ENCODE results near the gene KRTAP5-6. TPM values are rescaled to one million over a fixed set of nuclear protein-coding genes. Genes with fewer than 3 reads are reported as not detected.

The KRTAP5-6 gene
- total RNA-seq, 2 donors from 2014 or later = not detected

GRCh38 chr11:1694846-1695547 lies 2.0 kb upstream of the KRTAP5-6 start:
- Mint-ChIP-seq H3K27me3 (peaks cover 0 to 15% of the 10 kb centered on the region in 2 donors), H3K27ac (peak overlapping the region in 1 of 2 donors; percentile 40)

GRCh38 chr11:1695548-1696108 lies 1.4 kb upstream of the KRTAP5-6 start:
- ATAC-seq (no peak), DNase-seq (ENCODE audit: low spot score) (no peak)
- peaks cover 23 to 24% of the 10 kb centered on the region in 2 donors for H3K4me1 Mint-ChIP-seq (ENCODE audit: low read depth in 2 of 2)
- H3K27ac Mint-ChIP-seq = peak overlapping the region; percentile 19 to 40
- peak overlapping the region; percentile 2 for H3K4me3 Mint-ChIP-seq
- H3K9me3 Mint-ChIP-seq = peaks cover 4% of the 10 kb centered on the region
- H3K36me3 Mint-ChIP-seq = no peaks in the 10 kb centered on the region
- peaks cover 0 to 12% of the 10 kb centered on the region in 2 donors for H3K27me3 Mint-ChIP-seq

More at GRCh38 chr11:1694846-1695547, 2.0 kb upstream of the KRTAP5-6 start:
- Mint-ChIP-seq H3K4me3 (no peak overlapping the region), H3K4me1 (ENCODE audit: low read depth in 2 of 2) (peaks cover 28 to 30% of the 10 kb centered on the region in 2 donors), H3K9me3 (peaks cover 4% of the 10 kb centered on the region), H3K36me3 (no peaks in the 10 kb centered on the region)
- ATAC-seq (no peak), DNase-seq (ENCODE audit: low spot score) (no peak)

- H3K4me3 Mint-ChIP-seq = no peak overlapping the region
- peaks cover 9% of the 10 kb centered on the region for H3K36me3 Mint-ChIP-seq
- peaks cover 0 to 6% of the 10 kb centered on the region in 2 donors for H3K27me3 Mint-ChIP-seq
- DNase-seq (ENCODE audit: low spot score) (no peak), ATAC-seq (no peak)
- H3K27ac Mint-ChIP-seq = no peak overlapping the region
- peaks cover 13 to 33% of the 10 kb centered on the region in 2 donors for H3K4me1 Mint-ChIP-seq (ENCODE audit: low read depth in 2 of 2)
- H3K9me3 Mint-ChIP-seq = peaks cover 4% of the 10 kb centered on the region
Measured at GRCh38 chr11:1699771-1700170, 2.8 kb downstream of the KRTAP5-6 start.

GRCh38 chr11:1701091-1701807 lies 4.3 kb downstream of the KRTAP5-6 start:
- DNase-seq (ENCODE audit: low spot score) = no peak
- H3K9me3 Mint-ChIP-seq = peaks cover 4% of the 10 kb centered on the region

GRCh38 chr11:1702506-1702905 lies 5.5 kb downstream of the KRTAP5-6 start:
- Mint-ChIP-seq H3K27ac (no peak overlapping the region), H3K4me1 (ENCODE audit: low read depth in 2 of 2) (peaks cover 11 to 42% of the 10 kb centered on the region in 2 donors), H3K9me3 (peaks cover 4% of the 10 kb centered on the region), H3K36me3 (peaks cover 9% of the 10 kb centered on the region), H3K4me3 (no peak overlapping the region), H3K27me3 (peaks cover 0 to 8% of the 10 kb centered on the region in 2 donors)
- ATAC-seq (no peak), DNase-seq (ENCODE audit: low spot score) (no peak)

More at GRCh38 chr11:1701091-1701807, 4.3 kb downstream of the KRTAP5-6 start:
- ATAC-seq = peak; percentile 32 to 63
- peaks cover 9% of the 10 kb centered on the region for H3K36me3 Mint-ChIP-seq
- peaks cover 9 to 42% of the 10 kb centered on the region in 2 donors for H3K4me1 Mint-ChIP-seq (ENCODE audit: low read depth in 2 of 2)
- peak overlapping the region in 1 of 2 donors; percentile 36 for H3K27ac Mint-ChIP-seq
- H3K27me3 Mint-ChIP-seq = peaks cover 0 to 6% of the 10 kb centered on the region in 2 donors
- H3K4me3 Mint-ChIP-seq = peak overlapping the region; percentile 11

GRCh38 chr11:1703146-1703545 lies 6.2 kb downstream of the KRTAP5-6 start:
- Mint-ChIP-seq H3K4me3 (no peak overlapping the region), H3K4me1 (ENCODE audit: low read depth in 2 of 2) (peaks cover 8 to 42% of the 10 kb centered on the region in 2 donors), H3K27ac (no peak overlapping the region), H3K27me3 (peaks cover 0 to 8% of the 10 kb centered on the region in 2 donors), H3K9me3 (peaks cover 3% of the 10 kb centered on the region), H3K36me3 (peaks cover 9% of the 10 kb centered on the region)
- ATAC-seq = no peak
- DNase-seq (ENCODE audit: low spot score) = no peak

GRCh38 chr11:1705126-1706052 lies 8.4 kb downstream of the KRTAP5-6 start:
- H3K27ac Mint-ChIP-seq = peak overlapping the region; percentile 25 to 33
- H3K4me3 Mint-ChIP-seq = peak overlapping the region; percentile 48

GRCh38 chr11:1706634-1707400 lies 9.8 kb downstream of the KRTAP5-6 start:
- Mint-ChIP-seq H3K36me3 (peaks cover 5% of the 10 kb centered on the region), H3K4me3 (peak overlapping the region; percentile 23), H3K27ac (peak overlapping the region in 1 of 2 donors; percentile 21), H3K27me3 (peaks cover 6 to 13% of the 10 kb centered on the region in 2 donors), H3K4me1 (ENCODE audit: low read depth in 2 of 2) (peaks cover 4 to 33% of the 10 kb centered on the region in 2 donors), H3K9me3 (no peaks in the 10 kb centered on the region)
- ATAC-seq (peak in 1 of 2 donors; percentile 6), DNase-seq (ENCODE audit: low spot score) (no peak)

More at GRCh38 chr11:1705126-1706052, 8.4 kb downstream of the KRTAP5-6 start:
- DNase-seq (ENCODE audit: low spot score) (no peak), ATAC-seq (peak; percentile 50 to 60)
- peaks cover 6 to 13% of the 10 kb centered on the region in 2 donors for H3K27me3 Mint-ChIP-seq
- H3K9me3 Mint-ChIP-seq = no peaks in the 10 kb centered on the region
- peaks cover 8 to 42% of the 10 kb centered on the region in 2 donors for H3K4me1 Mint-ChIP-seq (ENCODE audit: low read depth in 2 of 2)
- H3K36me3 Mint-ChIP-seq = peaks cover 9% of the 10 kb centered on the region

- Mint-ChIP-seq H3K36me3 (no peaks in the 10 kb centered on the region), H3K9me3 (no peaks in the 10 kb centered on the region), H3K27ac (no peak overlapping the region), H3K4me1 (ENCODE audit: low read depth in 2 of 2) (peaks cover 4 to 33% of the 10 kb centered on the region in 2 donors), H3K27me3 (peaks cover 6 to 13% of the 10 kb centered on the region in 2 donors), H3K4me3 (no peak overlapping the region)
- ATAC-seq = no peak
- DNase-seq (ENCODE audit: low spot score) = no peak
Measured at GRCh38 chr11:1707751-1708150, 10.8 kb downstream of the KRTAP5-6 start.

GRCh38 chr11:1708716-1709115 lies 11.7 kb downstream of the KRTAP5-6 start:
- Mint-ChIP-seq H3K27ac (no peak overlapping the region), H3K4me3 (no peak overlapping the region), H3K27me3 (peaks cover 6 to 13% of the 10 kb centered on the region in 2 donors), H3K4me1 (ENCODE audit: low read depth in 2 of 2) (peaks cover 4 to 30% of the 10 kb centered on the region in 2 donors), H3K9me3 (no peaks in the 10 kb centered on the region), H3K36me3 (no peaks in the 10 kb centered on the region)
- no peak for DNase-seq (ENCODE audit: low spot score)
- no peak for ATAC-seq

- Mint-ChIP-seq H3K4me3 (no peak overlapping the region), H3K27me3 (peaks cover 4 to 6% of the 10 kb centered on the region in 2 donors), H3K4me1 (ENCODE audit: low read depth in 2 of 2) (no peaks in the 10 kb centered on the region), H3K36me3 (no peaks in the 10 kb centered on the region), H3K27ac (peak overlapping the region in 1 of 2 donors; percentile 47), H3K9me3 (no peaks in the 10 kb centered on the region)
- ATAC-seq = no peak
- DNase-seq (ENCODE audit: low spot score) = no peak
Measured at GRCh38 chr11:1714908-1715885, 18.2 kb downstream of the KRTAP5-6 start.

Data from natural killer cell treated with Interleukin-12 subunit alpha and Interleukin-12 subunit beta and Interleukin-15 and Interleukin-18, amount 100 ng/mL, for 72 hours (primary cell).